Measurements from ENCODE around the gene HERC2. TPM values are rescaled to one million over a fixed set of nuclear protein-coding genes. Genes with fewer than 3 reads are reported as not detected.
"Not testable (repeated sequence)": the region's sequence is repeated elsewhere in the genome, so short reads cannot be mapped to it uniquely, and the experiment has no call there.

Gene HERC2
- total RNA-seq, 1 donor from 2014 or later: 58.5 TPM

DNA sequence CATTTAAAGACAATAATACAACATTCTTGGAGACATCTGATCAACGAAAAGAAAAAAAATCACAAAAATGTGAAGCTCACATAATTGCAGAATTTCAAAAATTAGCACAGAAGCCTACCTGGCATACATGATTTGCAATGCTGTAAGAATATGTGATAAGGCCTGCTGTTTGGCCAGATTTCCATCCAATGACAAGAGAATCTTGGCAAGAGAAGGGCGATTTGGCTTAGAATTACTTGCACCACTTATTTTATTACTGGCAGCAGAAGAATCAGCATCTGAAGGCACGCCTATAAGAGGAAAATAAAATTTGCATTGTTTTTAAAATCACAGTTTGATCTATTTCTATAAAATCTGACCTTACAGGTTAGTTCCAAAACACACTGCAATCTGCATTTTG is 152.6 kb downstream of the HERC2 start:
- Mint-ChIP-seq H3K9me3 (ENCODE audit: low read depth) (no peaks in the 10 kb centered on the region), H3K27me3 (ENCODE audit: low read depth) (no peaks in the 10 kb centered on the region), H3K4me1 (ENCODE audit: low read depth) (peaks cover 10% of the 10 kb centered on the region), H3K4me3 (ENCODE audit: unreplicated experiment) (no peak overlapping the region), H3K36me3 (ENCODE audit: low read depth) (peaks cover 37% of the 10 kb centered on the region), H3K27ac (ENCODE audit: unreplicated experiment) (no peak overlapping the region)
- TF ChIP-seq CTCF (IDR thresholded peaks at IDR 0.05): no peak
- no peak for DNase-seq (ENCODE audit: low spot score)

GRCh38 chr15:28168405-28169121 is 153.4 kb downstream of the HERC2 start:
- peak overlapping the region; percentile 97 for H3K27ac Mint-ChIP-seq (ENCODE audit: unreplicated experiment)
- H3K9me3 Mint-ChIP-seq (ENCODE audit: low read depth); H3K4me1 Mint-ChIP-seq (ENCODE audit: low read depth); DNase-seq (ENCODE audit: low spot score); H3K27me3 Mint-ChIP-seq (ENCODE audit: low read depth): not testable (repeated sequence)
- peaks cover 37% of the 10 kb centered on the region for H3K36me3 Mint-ChIP-seq (ENCODE audit: low read depth)
- H3K4me3 Mint-ChIP-seq (ENCODE audit: unreplicated experiment): peak overlapping the region; percentile 60

DNA sequence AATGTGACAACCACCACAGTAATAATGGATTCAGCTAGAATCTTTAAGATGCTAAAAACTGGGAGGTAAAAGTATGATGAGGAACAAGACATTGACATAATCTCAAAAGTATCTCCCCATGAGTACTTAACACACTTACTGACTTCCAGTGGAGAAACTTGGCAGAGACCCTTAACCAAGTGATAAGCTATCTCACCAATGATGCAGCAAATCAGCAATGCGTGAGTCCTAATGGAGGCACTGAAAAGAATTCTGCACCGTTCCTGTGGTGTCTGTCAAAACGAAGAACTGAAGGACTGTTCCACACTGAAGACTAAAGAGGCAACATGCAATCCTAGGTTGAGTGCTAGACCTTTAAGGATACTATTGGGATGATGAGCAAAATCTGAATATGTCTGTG is 154.9 kb downstream of the HERC2 start:
- no peak for DNase-seq (ENCODE audit: low spot score)
- Mint-ChIP-seq H3K4me3 (ENCODE audit: unreplicated experiment) (no peak overlapping the region), H3K9me3 (ENCODE audit: low read depth) (no peaks in the 10 kb centered on the region), H3K4me1 (ENCODE audit: low read depth) (peaks cover 10% of the 10 kb centered on the region), H3K36me3 (ENCODE audit: low read depth) (peaks cover 42% of the 10 kb centered on the region), H3K27ac (ENCODE audit: unreplicated experiment) (no peak overlapping the region), H3K27me3 (ENCODE audit: low read depth) (no peaks in the 10 kb centered on the region)
- no peak for TF ChIP-seq CTCF (IDR thresholded peaks at IDR 0.05)

GRCh38 chr15:28165791-28166190 is 156.2 kb downstream of the HERC2 start:
- H3K4me1 Mint-ChIP-seq (ENCODE audit: low read depth): peaks cover 10% of the 10 kb centered on the region
- H3K36me3 Mint-ChIP-seq (ENCODE audit: low read depth): peaks cover 45% of the 10 kb centered on the region
- H3K27ac Mint-ChIP-seq (ENCODE audit: unreplicated experiment): no peak overlapping the region
- no peaks in the 10 kb centered on the region for H3K27me3 Mint-ChIP-seq (ENCODE audit: low read depth)
- no peak overlapping the region for H3K4me3 Mint-ChIP-seq (ENCODE audit: unreplicated experiment)
- no peaks in the 10 kb centered on the region for H3K9me3 Mint-ChIP-seq (ENCODE audit: low read depth)
- no peak for DNase-seq (ENCODE audit: low spot score)
- TF ChIP-seq CTCF (IDR thresholded peaks at IDR 0.05): no peak

DNA sequence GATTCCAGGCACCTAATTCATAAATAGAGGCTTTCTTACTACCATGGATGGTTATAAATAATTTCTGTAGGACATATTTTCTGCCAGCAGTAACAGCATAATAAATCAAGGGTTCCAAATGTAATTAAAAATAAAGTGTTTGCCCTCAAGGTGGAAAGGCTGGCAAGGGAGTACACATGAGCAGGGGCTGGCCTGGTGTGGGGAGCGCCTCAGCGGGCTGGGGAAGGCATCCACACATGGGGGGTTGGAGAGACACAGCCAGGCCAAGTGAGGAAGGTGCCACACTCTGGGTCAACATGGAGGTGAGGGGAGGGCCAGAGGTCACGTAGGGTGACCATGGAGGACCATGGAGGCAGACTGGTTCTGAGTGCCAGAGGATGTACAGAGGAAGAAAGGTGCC is 157.1 kb downstream of the HERC2 start:
- DNase-seq (ENCODE audit: low spot score): no peak
- peaks cover 48% of the 10 kb centered on the region for H3K36me3 Mint-ChIP-seq (ENCODE audit: low read depth)
- peak overlapping the region; percentile 69 for H3K27ac Mint-ChIP-seq (ENCODE audit: unreplicated experiment)
- no peaks in the 10 kb centered on the region for H3K9me3 Mint-ChIP-seq (ENCODE audit: low read depth)
- peaks cover 10% of the 10 kb centered on the region for H3K4me1 Mint-ChIP-seq (ENCODE audit: low read depth)
- TF ChIP-seq CTCF (IDR thresholded peaks at IDR 0.05): no peak
- H3K4me3 Mint-ChIP-seq (ENCODE audit: unreplicated experiment): no peak overlapping the region
- no peaks in the 10 kb centered on the region for H3K27me3 Mint-ChIP-seq (ENCODE audit: low read depth)

DNA sequence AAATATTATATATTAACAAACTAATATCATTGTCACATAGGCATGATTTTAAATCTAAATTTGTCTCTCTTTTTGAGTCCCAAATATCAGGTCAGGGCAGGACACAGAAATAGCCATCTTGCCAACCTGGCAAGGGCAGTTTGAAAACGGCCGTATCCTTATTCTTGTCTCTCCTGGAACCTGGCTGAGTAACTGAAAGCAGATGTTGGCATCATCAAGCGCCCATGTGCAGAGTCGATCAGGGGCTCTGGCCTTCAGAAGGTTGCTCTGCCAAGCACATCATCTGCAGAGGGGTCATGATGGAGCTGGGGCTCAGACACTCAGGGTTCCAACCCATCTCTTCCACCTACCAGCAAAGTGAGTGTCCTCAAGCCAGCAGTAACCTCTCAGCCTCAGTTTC is 167.7 kb downstream of the HERC2 start:
- no peak for DNase-seq (ENCODE audit: low spot score)
- TF ChIP-seq CTCF (IDR thresholded peaks at IDR 0.05): no peak
- H3K9me3 Mint-ChIP-seq (ENCODE audit: low read depth): peaks cover 10% of the 10 kb centered on the region
- H3K27me3 Mint-ChIP-seq (ENCODE audit: low read depth): no peaks in the 10 kb centered on the region
- H3K36me3 Mint-ChIP-seq (ENCODE audit: low read depth): peaks cover 12% of the 10 kb centered on the region
- no peak overlapping the region for H3K27ac Mint-ChIP-seq (ENCODE audit: unreplicated experiment)
- H3K4me1 Mint-ChIP-seq (ENCODE audit: low read depth): peaks cover 16% of the 10 kb centered on the region
- H3K4me3 Mint-ChIP-seq (ENCODE audit: unreplicated experiment): no peak overlapping the region

All from chondrocyte (in vitro differentiated cells).